Ammon's horn (tissue), 1 donor: ENCODE measurements around the gene AP2A1.
"Not testable (repeated sequence)": the region's sequence is repeated elsewhere in the genome, so short reads cannot be mapped to it uniquely, and the experiment has no call there.

Source experiments
- DNase-seq: peaks from one replicate; pipeline ENCODE4 v3.0.0-alpha.2; 2016; ENCODE audit warnings: low spot score

Gene AP2A1

GRCh38 chr19:49766930-49767299 is at the start of gene AP2A1:
Gene AP2A1, plus strand, starts transcription at chr19:49767001. Its CDS starts 133 bp downstream, at chr19:49767134.
- DNase-seq, result no peak

- no peak for DNase-seq
Measured at GRCh38 chr19:49718511-49718910, 48.3 kb upstream of the AP2A1 start.

GRCh38 chr19:49718991-49719390 is 47.8 kb upstream of the AP2A1 start:
- DNase-seq, result no peak

- not testable (repeated sequence) for DNase-seq
Measured at GRCh38 chr19:49719420-49719819, 47.4 kb upstream of the AP2A1 start.

- DNase-seq, result peak; percentile 16
Measured at GRCh38 chr19:49727217-49728030, 39.4 kb upstream of the AP2A1 start.

GRCh38 chr19:49730166-49730565 is 36.6 kb upstream of the AP2A1 start:
- no peak for DNase-seq

- DNase-seq, result no peak
Measured at GRCh38 chr19:49738268-49738667, 28.5 kb upstream of the AP2A1 start.

GRCh38 chr19:49739098-49739497 is 27.7 kb upstream of the AP2A1 start:
- no peak for DNase-seq

GRCh38 chr19:49739933-49740332 is 26.9 kb upstream of the AP2A1 start:
- DNase-seq, result no peak

GRCh38 chr19:49741210-49741844 is 25.5 kb upstream of the AP2A1 start:
- no peak for DNase-seq

- no peak for DNase-seq
Measured at GRCh38 chr19:49744946-49745381, 21.8 kb upstream of the AP2A1 start.

- no peak for DNase-seq
Measured at GRCh38 chr19:49746206-49746958, 20.4 kb upstream of the AP2A1 start.

GRCh38 chr19:49749055-49749716 is 17.6 kb upstream of the AP2A1 start:
- DNase-seq, result no peak

GRCh38 chr19:49749771-49750170 is 17.0 kb upstream of the AP2A1 start:
- DNase-seq, result no peak

- no peak for DNase-seq
Measured at GRCh38 chr19:49752701-49753100, 14.1 kb upstream of the AP2A1 start.

- DNase-seq, result no peak
Measured at GRCh38 chr19:49755956-49756355, 10.8 kb upstream of the AP2A1 start.

GRCh38 chr19:49758292-49758691 is 8.5 kb upstream of the AP2A1 start:
- no peak for DNase-seq

- DNase-seq, result no peak
Measured at GRCh38 chr19:49761249-49761624, 5.6 kb upstream of the AP2A1 start.

GRCh38 chr19:49761625-49762311 is 5.0 kb upstream of the AP2A1 start:
- DNase-seq, result no peak

GRCh38 chr19:49763230-49763629 is 3.6 kb upstream of the AP2A1 start, which contains the start of gene TSKS:
Gene TSKS, minus strand, starts transcription at chr19:49763306. Its CDS starts 59 bp downstream, at chr19:49763247.
- no peak for DNase-seq

GRCh38 chr19:49764341-49764740 is 2.5 kb upstream of the AP2A1 start:
- no peak for DNase-seq
